NCI-H1436 (cell line): ENCODE results near the gene LTC4S.
"Not testable (repeated sequence)": the region's sequence is repeated elsewhere in the genome, so short reads cannot be mapped to it uniquely, and the experiment has no call there.

Experiments
- DNase-seq: peaks from one replicate; lab custom pipeline; 2025; lab: John Stamatoyannopoulos, UW

Gene LTC4S

GRCh38 chr5:179769796-179770195, 24.0 kb upstream of the LTC4S start:
- no peak for DNase-seq

GRCh38 chr5:179771311-179771895, 22.4 kb upstream of the LTC4S start:
- DNase-seq: no peak

GRCh38 chr5:179772351-179772750, 21.4 kb upstream of the LTC4S start:
- no peak for DNase-seq

GRCh38 chr5:179773686-179774040, 20.1 kb upstream of the LTC4S start:
- DNase-seq: no peak

GRCh38 chr5:179774442-179774841, 19.3 kb upstream of the LTC4S start:
- DNase-seq: no peak

- DNase-seq: no peak
These were observed 17.3 kb upstream of the LTC4S start for GRCh38 chr5:179776411-179776938.

GRCh38 chr5:179777456-179777855, 16.3 kb upstream of the LTC4S start:
- DNase-seq: no peak

- DNase-seq: no peak
These were observed 15.9 kb upstream of the LTC4S start for GRCh38 chr5:179777909-179778308.

- no peak for DNase-seq
These were observed 15.2 kb upstream of the LTC4S start for GRCh38 chr5:179778591-179778990.

GRCh38 chr5:179779826-179780225, 14.0 kb upstream of the LTC4S start:
- no peak for DNase-seq

- DNase-seq: no peak
These were observed 13.4 kb upstream of the LTC4S start for GRCh38 chr5:179780362-179780761.

- no peak for DNase-seq
These were observed 11.9 kb upstream of the LTC4S start for GRCh38 chr5:179781846-179782245.

GRCh38 chr5:179783128-179783527, 10.7 kb upstream of the LTC4S start:
- no peak for DNase-seq

- no peak for DNase-seq
These were observed 6.9 kb upstream of the LTC4S start for GRCh38 chr5:179786861-179787260.

- no peak for DNase-seq
These were observed 5.5 kb upstream of the LTC4S start for GRCh38 chr5:179788193-179788854.

- not testable (repeated sequence) for DNase-seq
These were observed 4.5 kb upstream of the LTC4S start for GRCh38 chr5:179789278-179789677.

GRCh38 chr5:179791881-179792611, 1.7 kb upstream of the LTC4S start:
- no peak for DNase-seq

GRCh38 chr5:179792612-179793467, 946 bp upstream of the LTC4S start:
- no peak for DNase-seq

GRCh38 chr5:179794171-179794570, 385 bp downstream of the LTC4S start:
- DNase-seq: no peak

GRCh38 chr5:179794575-179794974, 789 bp downstream of the LTC4S start:
- no peak for DNase-seq

GRCh38 chr5:179795049-179795862, 1.5 kb downstream of the LTC4S start:
- no peak for DNase-seq
